ENCODE data around the gene DPH5.

Gene DPH5

DNA sequence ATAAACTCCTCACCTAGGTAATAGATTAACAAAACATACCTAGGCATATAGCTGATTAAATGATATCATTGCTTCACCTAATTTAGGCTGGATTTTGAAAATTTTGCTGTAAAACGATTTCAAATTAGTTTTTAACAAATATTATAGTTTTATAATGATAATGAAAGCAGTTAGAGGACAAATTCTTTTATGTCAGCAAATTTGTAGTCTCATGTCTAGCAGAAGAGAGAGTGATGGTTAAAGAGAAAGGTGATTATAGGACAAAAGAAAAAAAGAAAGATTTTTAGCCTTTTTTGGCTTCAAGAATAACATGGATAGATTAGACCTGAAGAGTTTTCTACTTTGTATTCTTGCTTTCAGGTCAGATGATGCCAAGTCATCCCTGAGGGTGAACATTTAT is 3.6 kb upstream of the DPH5 start:
- H3K4me2 ChIP-seq (ENCODE audit: low read depth, low read length): no peak overlapping the region
- no peak for DNase-seq
- no peaks in the 10 kb centered on the region for H3K36me3 ChIP-seq (replicated peaks; ENCODE audit: insufficient read depth, low read length)
- H3F3A ChIP-seq (ENCODE audit: insufficient read depth, low read length): no peaks in the 10 kb centered on the region
- no peaks in the 10 kb centered on the region for H3K9me3 ChIP-seq (replicated peaks; ENCODE audit: insufficient read depth, low read length)
- H2AFZ ChIP-seq (ENCODE audit: low read length): no peak overlapping the region
- no peaks in the 10 kb centered on the region for H3K4me1 ChIP-seq (ENCODE audit: low read length)
- no peaks in the 10 kb centered on the region for H4K20me1 ChIP-seq (ENCODE audit: insufficient read depth, low read length)
- no peaks in the 10 kb centered on the region for H3K9me2 ChIP-seq (replicated peaks; ENCODE audit: insufficient read depth, low read length)
- no peaks in the 10 kb centered on the region for H3K27me3 ChIP-seq (replicated peaks; ENCODE audit: insufficient read depth, low read length)
- H3K79me2 ChIP-seq (ENCODE audit: low read length): peaks cover 13% of the 10 kb centered on the region
- TF ChIP-seq, protein P1, sequence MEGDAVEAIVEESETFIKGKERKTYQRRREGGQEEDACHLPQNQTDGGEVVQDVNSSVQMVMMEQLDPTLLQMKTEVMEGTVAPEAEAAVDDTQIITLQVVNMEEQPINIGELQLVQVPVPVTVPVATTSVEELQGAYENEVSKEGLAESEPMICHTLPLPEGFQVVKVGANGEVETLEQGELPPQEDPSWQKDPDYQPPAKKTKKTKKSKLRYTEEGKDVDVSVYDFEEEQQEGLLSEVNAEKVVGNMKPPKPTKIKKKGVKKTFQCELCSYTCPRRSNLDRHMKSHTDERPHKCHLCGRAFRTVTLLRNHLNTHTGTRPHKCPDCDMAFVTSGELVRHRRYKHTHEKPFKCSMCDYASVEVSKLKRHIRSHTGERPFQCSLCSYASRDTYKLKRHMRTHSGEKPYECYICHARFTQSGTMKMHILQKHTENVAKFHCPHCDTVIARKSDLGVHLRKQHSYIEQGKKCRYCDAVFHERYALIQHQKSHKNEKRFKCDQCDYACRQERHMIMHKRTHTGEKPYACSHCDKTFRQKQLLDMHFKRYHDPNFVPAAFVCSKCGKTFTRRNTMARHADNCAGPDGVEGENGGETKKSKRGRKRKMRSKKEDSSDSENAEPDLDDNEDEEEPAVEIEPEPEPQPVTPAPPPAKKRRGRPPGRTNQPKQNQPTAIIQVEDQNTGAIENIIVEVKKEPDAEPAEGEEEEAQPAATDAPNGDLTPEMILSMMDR (IDR thresholded peaks at IDR 0.05; ENCODE audit: low read length): no peak
- no peak for TF ChIP-seq EZH2 (optimal IDR thresholded peaks at IDR 0.05; ENCODE audit: low read depth, low read length)
- TF ChIP-seq EZH2phosphoT487 (IDR thresholded peaks at IDR 0.05; ENCODE audit: low read length): no peak
- no peak overlapping the region for H3K9ac ChIP-seq (ENCODE audit: low read length)
- no peak overlapping the region for H3K4me3 ChIP-seq (ENCODE audit: low read length)
- H3K27ac ChIP-seq (ENCODE audit: low read length): no peak overlapping the region

DNA sequence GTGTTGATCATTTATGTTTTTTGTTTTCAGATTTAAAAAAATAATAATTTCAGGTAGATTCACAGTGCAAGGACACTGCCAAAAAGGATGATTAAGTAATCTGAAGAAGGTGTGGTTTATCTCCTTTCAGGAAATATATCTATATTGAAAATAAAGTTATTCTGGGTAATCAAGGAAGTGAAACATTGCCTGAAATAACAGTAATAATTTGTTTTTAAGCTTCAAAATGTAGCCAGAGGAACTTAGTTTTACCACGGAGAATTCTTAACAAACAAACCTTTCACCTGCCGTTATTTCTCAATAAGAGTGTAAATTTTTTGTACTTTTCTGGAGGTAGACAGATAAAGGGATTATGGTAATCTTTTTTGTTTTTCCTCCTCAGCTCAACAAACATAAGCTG is 2.9 kb upstream of the DPH5 start:
- Histone ChIP-seq H3K9ac (ENCODE audit: low read length) (no peak overlapping the region), H3K4me3 (ENCODE audit: low read length) (no peak overlapping the region), H3K36me3 (replicated peaks; ENCODE audit: insufficient read depth, low read length) (no peaks in the 10 kb centered on the region), H4K20me1 (ENCODE audit: insufficient read depth, low read length) (no peaks in the 10 kb centered on the region), H3K4me2 (ENCODE audit: low read depth, low read length) (no peak overlapping the region), H3K9me3 (replicated peaks; ENCODE audit: insufficient read depth, low read length) (no peaks in the 10 kb centered on the region), H3K4me1 (ENCODE audit: low read length) (no peaks in the 10 kb centered on the region), H3K9me2 (replicated peaks; ENCODE audit: insufficient read depth, low read length) (no peaks in the 10 kb centered on the region), H3K27ac (ENCODE audit: low read length) (no peak overlapping the region), H3F3A (ENCODE audit: insufficient read depth, low read length) (no peaks in the 10 kb centered on the region), H2AFZ (ENCODE audit: low read length) (no peak overlapping the region), H3K27me3 (replicated peaks; ENCODE audit: insufficient read depth, low read length) (no peaks in the 10 kb centered on the region), H3K79me2 (ENCODE audit: low read length) (peaks cover 13% of the 10 kb centered on the region)
- no peak for TF ChIP-seq EZH2 (optimal IDR thresholded peaks at IDR 0.05; ENCODE audit: low read depth, low read length)
- TF ChIP-seq, protein P1 (IDR thresholded peaks at IDR 0.05; ENCODE audit: low read length): no peak
- TF ChIP-seq EZH2phosphoT487 (IDR thresholded peaks at IDR 0.05; ENCODE audit: low read length): no peak
- DNase-seq: no peak

DNA sequence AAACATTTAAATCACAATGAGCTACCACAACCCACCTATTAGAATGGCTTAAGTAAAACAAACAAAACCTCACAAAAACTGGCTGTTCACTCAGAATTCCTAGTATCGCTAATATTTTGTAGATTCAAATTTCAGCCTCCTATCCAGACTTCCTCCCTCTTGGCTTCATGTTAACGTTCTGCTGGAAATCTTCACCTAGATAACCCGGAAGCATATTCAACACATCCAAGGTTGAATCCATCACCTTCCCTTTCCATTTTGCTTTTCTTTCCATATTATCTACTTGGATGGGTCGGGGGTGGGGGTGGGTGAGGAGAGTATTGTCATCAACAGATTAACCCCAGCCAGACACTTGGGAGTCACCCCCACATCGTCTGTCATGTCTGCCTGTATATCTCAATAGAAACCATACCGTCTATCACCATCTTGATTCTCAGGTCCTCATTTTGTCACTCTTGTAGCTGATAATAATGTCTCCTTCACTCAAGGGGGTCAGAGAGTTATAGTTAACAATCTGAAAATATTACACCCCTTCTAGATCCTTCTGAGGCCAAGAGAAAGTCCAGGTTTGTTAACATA is 1.7 kb upstream of the DPH5 start:
- no peak overlapping the region for H2AFZ ChIP-seq (ENCODE audit: low read length)
- H3F3A ChIP-seq (ENCODE audit: insufficient read depth, low read length): no peaks in the 10 kb centered on the region
- no peaks in the 10 kb centered on the region for H3K9me3 ChIP-seq (replicated peaks; ENCODE audit: insufficient read depth, low read length)
- H3K4me2 ChIP-seq (ENCODE audit: low read depth, low read length): no peak overlapping the region; the same call in 1 of the 2 replicates
- H3K27ac ChIP-seq (ENCODE audit: low read length): no peak overlapping the region
- no peak for TF ChIP-seq EZH2phosphoT487 (IDR thresholded peaks at IDR 0.05; ENCODE audit: low read length)
- TF ChIP-seq EZH2 (optimal IDR thresholded peaks at IDR 0.05; ENCODE audit: low read depth, low read length): no peak
- TF ChIP-seq, protein P1 (IDR thresholded peaks at IDR 0.05; ENCODE audit: low read length): no peak
- no peaks in the 10 kb centered on the region for H3K36me3 ChIP-seq (replicated peaks; ENCODE audit: insufficient read depth, low read length)
- H3K4me3 ChIP-seq (ENCODE audit: low read length): no peak overlapping the region
- no peaks in the 10 kb centered on the region for H3K4me1 ChIP-seq (ENCODE audit: low read length)
- H4K20me1 ChIP-seq (ENCODE audit: insufficient read depth, low read length): no peaks in the 10 kb centered on the region
- no peak overlapping the region for H3K9ac ChIP-seq (ENCODE audit: low read length)
- no peaks in the 10 kb centered on the region for H3K27me3 ChIP-seq (replicated peaks; ENCODE audit: insufficient read depth, low read length)
- H3K9me2 ChIP-seq (replicated peaks; ENCODE audit: insufficient read depth, low read length): no peaks in the 10 kb centered on the region
- H3K79me2 ChIP-seq (ENCODE audit: low read length): peaks cover 13% of the 10 kb centered on the region
- DNase-seq: no peak

All from MM.1S (cell line).